Naive thymus-derived CD4-positive, alpha-beta T cell (primary cell): Measurements from ENCODE around the gene ANKLE2. TPM values are rescaled to one million over a fixed set of nuclear protein-coding genes. Genes with fewer than 3 reads are reported as not detected.

Experiments used
- ATAC-seq: fragments of 150-1000 bp; cut with Tn5 transposase; 2 replicates; pipeline ENCODE4 v1.10.0; 2021; ENCODE audit warnings: mild to moderate bottlenecking, moderate library complexity
- CTCF ChIA-PET: fragments of 350-600 bp; sonication (Branson Sonifier 250); formaldehyde crosslinking; loops from one replicate; lab custom pipeline; 2021; ENCODE audit warnings: antibody characterized with exemption; lab: Charles Lee
- POLR2A ChIA-PET: fragments of 350-600 bp; sonication (Branson Sonifier 250); formaldehyde crosslinking; loops from one replicate; lab custom pipeline; 2021; ENCODE audit warnings: antibody characterized with exemption, inconsistent platforms; lab: Charles Lee
- DNase-seq, 9 donors: peaks; one replicate each; pipeline versions ENCODE4 v3.0.0 to v3.0.0-alpha.2; 2020 to 2022; ENCODE audit warnings: mixed read lengths in 1 of 9
- H3K27ac ChIP-seq: one replicate; pipeline ENCODE4 v1.7.0; 2013; ENCODE audit warnings: mild to moderate bottlenecking, low read depth, low read length, moderate library complexity
- H3K27me3 ChIP-seq, 2 donors: one replicate each; pipeline ENCODE4 v1.7.0; 2013; ENCODE audit warnings: low read length in 2 of 2, mild to moderate bottlenecking in 2 of 2, moderate library complexity in 2 of 2; ENCODE audit not compliant: control insufficient read depth in 2 of 2, insufficient read depth in 2 of 2
- H3K36me3 ChIP-seq, 3 experiments: 1 replicate in 2 of 3; 2 replicates in 1 of 3; pipeline ENCODE4 v1.7.0; 2013; ENCODE audit warnings: low read length in 3 of 3, mild to moderate bottlenecking in 3 of 3, moderate library complexity in 1 of 3; ENCODE audit not compliant: insufficient read depth in 3 of 3, control insufficient read depth in 2 of 3
- H3K4me1 ChIP-seq, 2 donors: one replicate each; pipeline ENCODE4 v1.7.0; 2013; ENCODE audit warnings: low read length in 2 of 2, mild to moderate bottlenecking in 2 of 2, moderate library complexity in 1 of 2; ENCODE audit not compliant: control insufficient read depth in 2 of 2, insufficient read depth in 2 of 2
- H3K4me3 ChIP-seq: 2 replicates; pipeline ENCODE4 v1.7.0; 2013; ENCODE audit warnings: mild to moderate bottlenecking, low read length
- H3K9me3 ChIP-seq, 3 experiments: 1 replicate in 2 of 3; 2 replicates in 1 of 3; pipeline ENCODE4 v1.7.0; 2013; ENCODE audit warnings: low read length in 3 of 3; ENCODE audit not compliant: control insufficient read depth in 2 of 3
- H3K27ac Mint-ChIP-seq, 9 donors: one replicate each; pipeline ENCODE4 v1.8.0; 2020 to 2022; ENCODE audit warnings: mixed read lengths in 9 of 9, mild to moderate bottlenecking in 8 of 9, moderate library complexity in 5 of 9, inconsistent platforms in 2 of 9
- H3K27me3 Mint-ChIP-seq, 5 donors: one replicate each; pipeline ENCODE4 v1.8.0; 2021 to 2022; ENCODE audit warnings: mixed read lengths in 5 of 5, mild to moderate bottlenecking in 1 of 5
- H3K36me3 Mint-ChIP-seq, 5 donors: one replicate each; pipeline ENCODE4 v1.8.0; 2020 to 2022; ENCODE audit warnings: mixed read lengths in 5 of 5, mild to moderate bottlenecking in 3 of 5, inconsistent platforms in 1 of 5
- H3K4me1 Mint-ChIP-seq, 7 donors: one replicate each; pipeline ENCODE4 v1.8.0; 2020 to 2022; ENCODE audit warnings: mixed read lengths in 7 of 7, mild to moderate bottlenecking in 3 of 7, inconsistent platforms in 1 of 7
- H3K4me3 Mint-ChIP-seq, 10 donors: one replicate each; pipeline ENCODE4 v1.8.0; 2020 to 2022; ENCODE audit warnings: mild to moderate bottlenecking in 10 of 10, mixed read lengths in 10 of 10, moderate library complexity in 6 of 10, inconsistent platforms in 2 of 10
- H3K9me3 Mint-ChIP-seq, 11 donors: one replicate each; pipeline ENCODE4 v1.8.0; 2020 to 2022; ENCODE audit warnings: mixed read lengths in 11 of 11, mild to moderate bottlenecking in 4 of 11, inconsistent platforms in 1 of 11, moderate library complexity in 1 of 11
- intact Hi-C, 2 donors: fragments of 100-400 bp; cut with micrococcal nuclease; formaldehyde crosslinking; loops; one replicate each; pipeline ENCODE4 v1.15.1; 2023
- polyA plus RNA-seq, 2 donors: library from polyadenylated mRNA; unstranded; fragments of 300-500 nt; fragmentation: Illumina TruSeq; gene quantifications; one replicate each; pipeline ENCODE4 v1.2.3, GENCODE V29; 2021
- total RNA-seq, 6 experiments: library from RNA in 5 of 6; stranded (reverse) in 5 of 6; gene quantifications; 1 replicate in 5 of 6; 2 replicates in 1 of 6; pipeline ENCODE4 v1.2.3 and lab custom pipeline; 2021 to 2026

Gene ANKLE2
- total and polyA plus RNA-seq, 7 experiments from 2014 or later = 21.5 to 95.5 (median 78.9) TPM

- no peak overlapping the region for H3K4me3 ChIP-seq
- H3K9me3 Mint-ChIP-seq = no peaks in the 10 kb centered on the region
- H3K9me3 ChIP-seq = no peaks in the 10 kb centered on the region
- intact Hi-C loops = loop anchor here in 1 of 2 donors (5.0 kb wide), 1 partner anchor 36 kb away; the partner anchor contains the start of genes POLE and PXMP2
- H3K4me1 ChIP-seq = no peaks in the 10 kb centered on the region
- no peak overlapping the region for H3K4me3 Mint-ChIP-seq
- ChIA-PET POLR2A (no interaction called here), CTCF (no interaction called here)
- DNase-seq (no peak), ATAC-seq (no peak)
- peaks cover 6 to 97% (median 35%) of the 10 kb centered on the region in 3 experiments for H3K36me3 ChIP-seq
- no peak overlapping the region for H3K27ac Mint-ChIP-seq
- no peaks in the 10 kb centered on the region for H3K27me3 Mint-ChIP-seq
- no peaks in the 10 kb centered on the region for H3K4me1 Mint-ChIP-seq
- no peak overlapping the region for H3K27ac ChIP-seq
- no peaks in the 10 kb centered on the region for H3K27me3 ChIP-seq
- peaks cover 7 to 66% (median 23%) of the 10 kb centered on the region in 5 donors for H3K36me3 Mint-ChIP-seq
These were observed 37.9 kb downstream of the ANKLE2 start for GRCh38 chr12:132723764-132724140.

GRCh38 chr12:132723015-132723763 lies 38.4 kb downstream of the ANKLE2 start:
- Histone ChIP-seq H3K27me3 (no peaks in the 10 kb centered on the region), H3K27ac (no peak overlapping the region), H3K36me3 (peaks cover 6 to 94% (median 31%) of the 10 kb centered on the region in 3 experiments), H3K4me3 (no peak overlapping the region), H3K9me3 (no peaks in the 10 kb centered on the region), H3K4me1 (no peaks in the 10 kb centered on the region)
- peak overlapping the region in 1 of 9 donors; percentile 5 for H3K27ac Mint-ChIP-seq
- H3K36me3 Mint-ChIP-seq = peaks cover 7 to 63% (median 18%) of the 10 kb centered on the region in 5 donors
- no peaks in the 10 kb centered on the region for H3K27me3 Mint-ChIP-seq
- no peak for ATAC-seq
- no peak overlapping the region for H3K4me3 Mint-ChIP-seq
- intact Hi-C loops = loop anchor here in 1 of 2 donors (5.0 kb wide), 1 partner anchor 36 kb away; the partner anchor contains the start of genes POLE and PXMP2
- POLR2A ChIA-PET = no interaction called here
- no peak for DNase-seq
- CTCF ChIA-PET = no interaction called here
- H3K9me3 Mint-ChIP-seq = no peaks in the 10 kb centered on the region
- no peaks in the 10 kb centered on the region for H3K4me1 Mint-ChIP-seq

- Mint-ChIP-seq H3K4me1 (no peaks in the 10 kb centered on the region), H3K4me3 (no peak overlapping the region), H3K36me3 (peaks cover 7 to 46% (median 9%) of the 10 kb centered on the region in 5 donors), H3K9me3 (no peaks in the 10 kb centered on the region), H3K27ac (no peak overlapping the region), H3K27me3 (no peaks in the 10 kb centered on the region)
- Histone ChIP-seq H3K9me3 (no peaks in the 10 kb centered on the region), H3K36me3 (peaks cover 6 to 93% (median 23%) of the 10 kb centered on the region in 3 experiments), H3K4me3 (no peak overlapping the region), H3K4me1 (no peaks in the 10 kb centered on the region), H3K27ac (no peak overlapping the region), H3K27me3 (no peaks in the 10 kb centered on the region)
- ChIA-PET POLR2A (interaction anchor here (1.0 kb wide), 1 partner anchor 11 kb away, joined by 4 read pairs; no protein-coding TSS in a partner anchor), CTCF (no interaction called here)
- ATAC-seq (no peak), DNase-seq (no peak)
- intact Hi-C loops = loop anchor here in 1 of 2 donors (5.0 kb wide), 1 partner anchor 33 kb away; the partner anchor contains the start of genes POLE and PXMP2
These were observed 40.9 kb downstream of the ANKLE2 start for GRCh38 chr12:132720606-132721345.

GRCh38 chr12:132719954-132720324 lies 41.7 kb downstream of the ANKLE2 start:
- no peak for ATAC-seq
- H3K4me3 ChIP-seq = no peak overlapping the region
- peaks cover 0 to 88% (median 14%) of the 10 kb centered on the region in 3 experiments for H3K36me3 ChIP-seq
- ChIA-PET CTCF (no interaction called here), POLR2A (no interaction called here)
- Mint-ChIP-seq H3K27me3 (no peaks in the 10 kb centered on the region), H3K4me3 (no peak overlapping the region), H3K4me1 (no peaks in the 10 kb centered on the region), H3K36me3 (peaks cover 3 to 38% (median 8%) of the 10 kb centered on the region in 5 donors), H3K9me3 (no peaks in the 10 kb centered on the region), H3K27ac (no peak overlapping the region)
- no peaks in the 10 kb centered on the region for H3K4me1 ChIP-seq
- intact Hi-C loops = loop anchor here in 1 of 2 donors (5.0 kb wide), 1 partner anchor 33 kb away; the partner anchor contains the start of genes POLE and PXMP2
- H3K9me3 ChIP-seq = no peaks in the 10 kb centered on the region
- no peak overlapping the region for H3K27ac ChIP-seq
- DNase-seq = no peak
- no peaks in the 10 kb centered on the region for H3K27me3 ChIP-seq

GRCh38 chr12:132719141-132719953 lies 42.3 kb downstream of the ANKLE2 start:
- POLR2A ChIA-PET = no interaction called here
- peaks cover 0 to 88% (median 9%) of the 10 kb centered on the region in 3 experiments for H3K36me3 ChIP-seq

GRCh38 chr12:132718644-132719043 lies 43.0 kb downstream of the ANKLE2 start:
- Mint-ChIP-seq H3K9me3 (no peaks in the 10 kb centered on the region), H3K4me3 (no peak overlapping the region), H3K36me3 (peaks cover 3 to 39% (median 7%) of the 10 kb centered on the region in 5 donors), H3K4me1 (peaks cover 0 to 6% (median 4%) of the 10 kb centered on the region in 7 donors), H3K27me3 (no peaks in the 10 kb centered on the region), H3K27ac (peak overlapping the region in 1 of 9 donors; percentile 38)
- H3K4me1 ChIP-seq = no peaks in the 10 kb centered on the region
- ChIA-PET POLR2A (no interaction called here), CTCF (interaction anchor here (0.7 kb wide), 1 partner anchor 108 kb away, joined by 3 read pairs; the partner anchor contains the start of gene LRCOL1)
- H3K9me3 ChIP-seq = no peaks in the 10 kb centered on the region
- no peak overlapping the region for H3K27ac ChIP-seq
- H3K4me3 ChIP-seq = no peak overlapping the region
- DNase-seq (no peak), ATAC-seq (no peak)
- H3K27me3 ChIP-seq = no peaks in the 10 kb centered on the region
- peaks cover 0 to 86% (median 9%) of the 10 kb centered on the region in 3 experiments for H3K36me3 ChIP-seq
- intact Hi-C loops = no loop called here

More at GRCh38 chr12:132719141-132719953, 42.3 kb downstream of the ANKLE2 start:
- peaks cover 3 to 41% (median 8%) of the 10 kb centered on the region in 5 donors for H3K36me3 Mint-ChIP-seq
- H3K4me3 Mint-ChIP-seq = no peak overlapping the region
- Histone ChIP-seq H3K9me3 (no peaks in the 10 kb centered on the region), H3K27ac (no peak overlapping the region), H3K27me3 (no peaks in the 10 kb centered on the region), H3K4me1 (no peaks in the 10 kb centered on the region), H3K4me3 (no peak overlapping the region)
- H3K4me1 Mint-ChIP-seq = peaks cover 0 to 4% (median 3%) of the 10 kb centered on the region in 7 donors
- CTCF ChIA-PET = interaction anchor here (0.7 kb wide), 1 partner anchor 109 kb away, joined by 3 read pairs; the partner anchor contains the start of gene LRCOL1
- no peaks in the 10 kb centered on the region for H3K27me3 Mint-ChIP-seq
- DNase-seq (no peak), ATAC-seq (no peak)
- intact Hi-C loops = no loop called here
- H3K27ac Mint-ChIP-seq = peak overlapping the region in 2 of 9 donors; percentile 33 to 38
- H3K9me3 Mint-ChIP-seq = no peaks in the 10 kb centered on the region
